K562 (cell line): ENCODE measurements around the gene GPR139. TPM values are rescaled to one million over a fixed set of nuclear protein-coding genes. Genes with fewer than 3 reads are reported as not detected.

Source experiments
- ATAC-seq: fragments of 200-7000 bp; cut with Tn5 transposase; 3 replicates; pipeline ENCODE4 v1.9.1; 2020; ENCODE audit warnings: moderate library complexity
- BruUV-seq: library from RNA; stranded (reverse); fragments of 400-500 nt; replicated peaks from 2 replicates; lab custom pipeline; 2021; lab: Mats Ljungman, UMichigan
- CTCF ChIA-PET: fragments of 300-600 bp; formaldehyde crosslinking; extraction: SDS; loops from one replicate; lab custom pipeline; 2021; ENCODE audit warnings: low intra/inter-chr PET ratio; lab: Yijun Ruan, JAX
- POLR2A ChIA-PET: fragments of 300-600, 350-650 bp; sonication (Branson Sonifier 250); formaldehyde crosslinking; extraction: SDS; loops from one replicate; lab custom pipeline; 2021; ENCODE audit warnings: antibody characterized with exemption, inconsistent platforms; lab: Yijun Ruan, JAX
- DNase-seq, 4 experiments: peaks; one replicate each; pipeline versions ENCODE4 v3.0.0 to v3.0.0-alpha.2; 2011 to 2018; ENCODE audit warnings: low spot score in 3 of 4, mixed read lengths in 3 of 4; ENCODE audit errors: extremely low read depth in 1 of 4
- FAIRE-seq: peaks from 2 replicates; lab custom pipeline; 2011; peaks lifted over from hg19 to GRCh38; lab: Jason Lieb, UNC
- H2AFZ ChIP-seq: 2 replicates; pipeline ENCODE4 v1.6.0; 2011; ENCODE audit warnings: low read depth, low read length, control low read depth, inconsistent platforms
- H3K27ac ChIP-seq: fragments of 200-600 bp; 3 replicates; pipeline ENCODE4 v1.8.0; 2011; ENCODE audit warnings: low read depth, mild to moderate bottlenecking, control low read depth, inconsistent platforms, low read length, moderate library complexity, mixed read lengths; ENCODE audit errors: extremely low read depth
- H3K27me3 ChIP-seq, 2 experiments: fragments of 300-600 bp in 1 of 2; 2 replicates in 1 of 2; 3 replicates in 1 of 2; pipeline versions ENCODE4 v1.6.0 to v1.8.0; 2011; ENCODE audit warnings: inconsistent platforms in 2 of 2, low read length in 2 of 2, mild to moderate bottlenecking in 1 of 2, mixed read lengths in 1 of 2, moderate library complexity in 1 of 2; ENCODE audit not compliant: control insufficient read depth in 2 of 2, insufficient read depth in 2 of 2
- H3K36me3 ChIP-seq: fragments of 300-600 bp; 3 replicates; pipeline ENCODE4 v1.8.0; 2011; ENCODE audit warnings: mild to moderate bottlenecking, low read length, inconsistent platforms; ENCODE audit not compliant: control insufficient read depth, insufficient read depth
- H3K4me1 ChIP-seq, 2 experiments: fragments of 200-600 bp in 1 of 2; replicated peaks in 1 of 2; 2 replicates in 1 of 2; 3 replicates in 1 of 2; pipeline versions ENCODE4 v1.5.1 to v1.8.0; 2011; ENCODE audit warnings: inconsistent platforms in 2 of 2, low read length in 2 of 2, mild to moderate bottlenecking in 1 of 2, mixed read lengths in 1 of 2, moderate library complexity in 1 of 2; ENCODE audit not compliant: control insufficient read depth in 2 of 2, insufficient read depth in 2 of 2
- H3K4me2 ChIP-seq: 2 replicates; pipeline ENCODE4 v1.6.1; 2011; ENCODE audit warnings: low read length, control low read depth, inconsistent platforms, mixed read lengths; ENCODE audit not compliant: insufficient read depth
- H3K4me3 ChIP-seq: fragments of 200-600 bp; sonication (generic), shearing (Covaris generic); 2 replicates; pipeline ENCODE4 v1.5.1; 2016; ENCODE audit warnings: control low read depth, inconsistent platforms
- H3K79me2 ChIP-seq: fragments of 200-600 bp; 3 replicates; pipeline ENCODE4 v1.8.0; 2011; ENCODE audit warnings: low read length, inconsistent platforms; ENCODE audit not compliant: control insufficient read depth, insufficient read depth
- H3K9ac ChIP-seq, 2 experiments: 2 replicates each; pipeline versions ENCODE4 v1.6.0 to v1.6.1; 2011; ENCODE audit warnings: low read depth in 2 of 2, low read length in 2 of 2, control low read depth in 1 of 2, inconsistent platforms in 1 of 2, mild to moderate bottlenecking in 1 of 2, mixed read lengths in 1 of 2; ENCODE audit not compliant: insufficient read depth in 1 of 2
- H3K9me1 ChIP-seq: one replicate; pipeline ENCODE4 v1.6.0; 2011; ENCODE audit warnings: inconsistent platforms, mild to moderate bottlenecking, low read length, moderate library complexity; ENCODE audit not compliant: control insufficient read depth, insufficient read depth
- H3K9me3 ChIP-seq: replicated peaks from 2 replicates; pipeline ENCODE4 v1.5.1; 2011; ENCODE audit warnings: low read depth, low read length, inconsistent platforms; ENCODE audit not compliant: control insufficient read depth, insufficient read depth
- H4K20me1 ChIP-seq: replicated peaks from 2 replicates; pipeline ENCODE4 v1.6.1; 2011; ENCODE audit warnings: low read length, inconsistent platforms, mixed read lengths; ENCODE audit not compliant: control insufficient read depth, insufficient read depth
- C11orf30 ChIP-seq: fragments of 450-650 bp; IDR thresholded peaks from 2 replicates; pipeline ENCODE4 v1.6.1; 2016; ENCODE audit warnings: low read depth, mild to moderate bottlenecking
- MAFG ChIP-seq: fragments of 450-650 bp; conservative IDR thresholded peaks from 2 replicates; pipeline ENCODE4 v1.6.1; 2016; ENCODE audit warnings: missing genetic modification characterization, missing compliant biosample characterization
- NR3C1 ChIP-seq: sonication (generic); formaldehyde crosslinking; IDR thresholded peaks from 2 replicates; pipeline ENCODE4 v1.8.1; 2022; ENCODE audit warnings: missing genetic modification reagents
- POLR2A ChIP-seq: fragments of 450-650 bp; conservative IDR thresholded peaks from 2 replicates; pipeline ENCODE4 v1.6.1; 2016
- TGIF2 ChIP-seq: sonication (generic); formaldehyde crosslinking; IDR thresholded peaks from 2 replicates; pipeline ENCODE4 v1.8.1; 2022; ENCODE audit warnings: mild to moderate bottlenecking, missing genetic modification reagents, moderate library complexity
- ZNF316 ChIP-seq: fragments of 450-650 bp; IDR thresholded peaks from 2 replicates; pipeline ENCODE4 v1.6.1; 2016
- WGBS: fragments of 100-300 bp; shearing (Covaris generic); methylation state at CpG from one replicate; pipeline ENCODE4 v1.1.6; 2016; ENCODE audit warnings: low coverage, mixed read lengths; ENCODE audit not compliant: insufficient coverage; ENCODE audit errors: missing lambda C conversion rate; 5-methylcytosine and 5-hydroxymethylcytosine counted together
- in situ Hi-C: fragments of 300-500 bp; cut with MboI; formaldehyde crosslinking; loops from 4 replicates; pipeline ENCODE4 v1.15.0; 2018; ENCODE audit warnings: inconsistent platforms, mixed read lengths
- intact Hi-C: fragments of 100-400 bp; cut with micrococcal nuclease; formaldehyde crosslinking; loops from 2 replicates; pipeline ENCODE4 v1.14.2; 2022
- polyA plus RNA-seq, 8 experiments: library from polyadenylated mRNA; depleted of rRNA in 4 of 8; stranded (reverse) in 5 of 8; unstranded in 3 of 8; fragments of >200 nt; fragmentation: Nextera tagmentation in 2 of 8; fragmentation: Illumina TruSeq in 1 of 8; extraction: Ambion mirVana in 2 of 8; extraction: Trizol in 1 of 8; gene quantifications; 2 replicates each; pipeline versions ENCODE4 v1.2.1 to v1.2.3, GENCODE V29; 2011 to 2014; ENCODE audit warnings: inconsistent platforms in 1 of 8, missing spikeins in 1 of 8
- total RNA-seq, 7 experiments: library from RNA; depleted of rRNA in 6 of 7; stranded (reverse); fragments of >200 nt in 6 of 7; fragmentation: Illumina TruSeq in 2 of 7; extraction: Trizol in 2 of 7; gene quantifications; 2 replicates each; pipeline versions ENCODE4 v1.2.1 to v1.2.3, GENCODE V29; 2011 to 2021; ENCODE audit warnings: low replicate concordance in 1 of 7
- TF ChIP-seq, protein P1 (sequence below): IDR thresholded peaks from 2 replicates; pipeline ENCODE4 v1.6.1; 2016; ENCODE audit warnings: missing genetic modification characterization, missing compliant biosample characterization

Gene GPR139
- total and polyA plus RNA-seq, 9 of the 15 experiments (the other 6 are each of a cell fraction or from before 2014, with no cell fraction given): not detected

- Histone ChIP-seq H3K4me2 (no peak overlapping the region), H3K4me3 (no peak overlapping the region), H3K79me2 (no peaks in the 10 kb centered on the region), H3K36me3 (no peaks in the 10 kb centered on the region), H4K20me1 (no peaks in the 10 kb centered on the region), H3K9me1 (no peaks in the 10 kb centered on the region), H3K9ac (no peak overlapping the region), H3K27me3 (no peaks in the 10 kb centered on the region; a peak in 1 of 5 replicates), H3K27ac (no peak overlapping the region), H2AFZ (no peak overlapping the region), H3K9me3 (no peaks in the 10 kb centered on the region), H3K4me1 (no peaks in the 10 kb centered on the region)
- FAIRE-seq (no peak), DNase-seq (no peak), ATAC-seq (no peak)
- TF ChIP-seq ZNF316: peak; percentile 79
- no peak for TF ChIP-seq TGIF2
- peak; percentile 70 for TF ChIP-seq MAFG (tag)
- peak; percentile 54 for TF ChIP-seq C11orf30
- TF ChIP-seq NR3C1 (CRISPR knock-in tag): no peak
- ChIA-PET POLR2A (no interaction called here), CTCF (no interaction called here)
- 2% methylated on average over 4 of the region's 4 CpGs for WGBS
- in situ Hi-C loops: no loop called here
- no TSS peak for BruUV-seq
- intact Hi-C loops: no loop called here
These were observed 31.0 kb upstream of the GPR139 start for GRCh38 chr16:20104563-20105183.

- no peaks in the 10 kb centered on the region for H3K4me1 ChIP-seq
- H3K27ac ChIP-seq: no peak overlapping the region
- FAIRE-seq: no peak
- no peak overlapping the region for H3K9ac ChIP-seq
- H3K9me1 ChIP-seq: no peaks in the 10 kb centered on the region
- no TSS peak for BruUV-seq
- ATAC-seq: no peak
- H2AFZ ChIP-seq: no peak overlapping the region
- WGBS: 0% methylated on average over 1 of the region's 1 CpG
- no peaks in the 10 kb centered on the region for H3K9me3 ChIP-seq
- no peak overlapping the region for H3K4me3 ChIP-seq
- CTCF ChIA-PET: no interaction called here
- DNase-seq: no peak
- intact Hi-C loops: no loop called here
- POLR2A ChIA-PET: interaction anchor here (0.6 kb wide), 1 partner anchor 235 kb away, joined by 3 read pairs; no protein-coding TSS in a partner anchor
- no peaks in the 10 kb centered on the region; a peak in 1 of 5 replicates for H3K27me3 ChIP-seq
- no peak for TF ChIP-seq POLR2A
- TF ChIP-seq, protein P1, sequence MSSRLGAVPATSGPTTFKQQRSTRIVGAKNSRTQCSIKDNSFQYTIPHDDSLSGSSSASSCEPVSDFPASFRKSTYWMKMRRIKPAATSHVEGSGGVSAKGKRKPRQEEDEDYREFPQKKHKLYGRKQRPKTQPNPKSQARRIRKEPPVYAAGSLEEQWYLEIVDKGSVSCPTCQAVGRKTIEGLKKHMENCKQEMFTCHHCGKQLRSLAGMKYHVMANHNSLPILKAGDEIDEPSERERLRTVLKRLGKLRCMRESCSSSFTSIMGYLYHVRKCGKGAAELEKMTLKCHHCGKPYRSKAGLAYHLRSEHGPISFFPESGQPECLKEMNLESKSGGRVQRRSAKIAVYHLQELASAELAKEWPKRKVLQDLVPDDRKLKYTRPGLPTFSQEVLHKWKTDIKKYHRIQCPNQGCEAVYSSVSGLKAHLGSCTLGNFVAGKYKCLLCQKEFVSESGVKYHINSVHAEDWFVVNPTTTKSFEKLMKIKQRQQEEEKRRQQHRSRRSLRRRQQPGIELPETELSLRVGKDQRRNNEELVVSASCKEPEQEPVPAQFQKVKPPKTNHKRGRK (tag): 0 out of 2 replicates have a peak, but pooled peaks have one; percentile 15
- TF ChIP-seq, all 486 proteins: peak for 1
- Histone ChIP-seq H3K79me2 (no peaks in the 10 kb centered on the region), H3K4me2 (no peak overlapping the region), H4K20me1 (no peaks in the 10 kb centered on the region), H3K36me3 (no peaks in the 10 kb centered on the region)
- in situ Hi-C loops: no loop called here
These were observed 28.8 kb upstream of the GPR139 start for GRCh38 chr16:20102521-20102920.
